GM12801 (cell line): ENCODE results near the gene EXOC4.

Experiments
- TF ChIP-seq, protein P1 (sequence below): IDR thresholded peaks from one replicate; pipeline ENCODE4 v1.5.1; 2011; ENCODE audit warnings: control low read depth; ENCODE audit not compliant: insufficient read length; ENCODE audit errors: extremely low read depth

Gene EXOC4

GRCh38 chr7:133562621-133563020, 309.7 kb downstream of the EXOC4 start:
- TF ChIP-seq, protein P1, sequence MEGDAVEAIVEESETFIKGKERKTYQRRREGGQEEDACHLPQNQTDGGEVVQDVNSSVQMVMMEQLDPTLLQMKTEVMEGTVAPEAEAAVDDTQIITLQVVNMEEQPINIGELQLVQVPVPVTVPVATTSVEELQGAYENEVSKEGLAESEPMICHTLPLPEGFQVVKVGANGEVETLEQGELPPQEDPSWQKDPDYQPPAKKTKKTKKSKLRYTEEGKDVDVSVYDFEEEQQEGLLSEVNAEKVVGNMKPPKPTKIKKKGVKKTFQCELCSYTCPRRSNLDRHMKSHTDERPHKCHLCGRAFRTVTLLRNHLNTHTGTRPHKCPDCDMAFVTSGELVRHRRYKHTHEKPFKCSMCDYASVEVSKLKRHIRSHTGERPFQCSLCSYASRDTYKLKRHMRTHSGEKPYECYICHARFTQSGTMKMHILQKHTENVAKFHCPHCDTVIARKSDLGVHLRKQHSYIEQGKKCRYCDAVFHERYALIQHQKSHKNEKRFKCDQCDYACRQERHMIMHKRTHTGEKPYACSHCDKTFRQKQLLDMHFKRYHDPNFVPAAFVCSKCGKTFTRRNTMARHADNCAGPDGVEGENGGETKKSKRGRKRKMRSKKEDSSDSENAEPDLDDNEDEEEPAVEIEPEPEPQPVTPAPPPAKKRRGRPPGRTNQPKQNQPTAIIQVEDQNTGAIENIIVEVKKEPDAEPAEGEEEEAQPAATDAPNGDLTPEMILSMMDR: no peak

GRCh38 chr7:133563251-133563650, 310.4 kb downstream of the EXOC4 start:
- TF ChIP-seq, protein P1: no peak

- TF ChIP-seq, protein P1: no peak
Observed at GRCh38 chr7:133564484-133564883, 311.6 kb downstream of the EXOC4 start.

GRCh38 chr7:133568544-133568943, 315.7 kb downstream of the EXOC4 start:
- TF ChIP-seq, protein P1: no peak

- TF ChIP-seq, protein P1: no peak
Observed at GRCh38 chr7:133570321-133570720, 317.4 kb downstream of the EXOC4 start.

GRCh38 chr7:133571076-133571475, 318.2 kb downstream of the EXOC4 start:
- TF ChIP-seq, protein P1: no peak

DNA sequence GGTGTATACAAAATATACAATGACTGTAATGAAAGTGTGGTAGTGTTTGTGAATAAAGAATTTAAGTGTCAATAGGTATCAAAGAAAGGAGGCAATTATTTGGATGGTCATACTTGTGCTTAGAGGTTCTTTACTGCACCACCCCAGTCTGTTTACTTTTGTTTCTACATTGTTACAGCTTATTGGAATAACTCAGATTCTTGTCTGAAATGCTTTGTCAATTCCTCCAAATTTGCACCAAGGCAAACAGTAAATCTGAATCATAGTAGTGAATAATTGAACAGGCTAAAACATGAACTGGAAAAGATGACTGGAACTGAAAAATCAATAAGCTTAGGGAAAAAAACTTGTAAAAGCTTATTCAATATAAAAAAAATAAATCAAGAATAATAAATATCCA, 319.2 kb downstream of the EXOC4 start:
- TF ChIP-seq, protein P1: no peak

DNA sequence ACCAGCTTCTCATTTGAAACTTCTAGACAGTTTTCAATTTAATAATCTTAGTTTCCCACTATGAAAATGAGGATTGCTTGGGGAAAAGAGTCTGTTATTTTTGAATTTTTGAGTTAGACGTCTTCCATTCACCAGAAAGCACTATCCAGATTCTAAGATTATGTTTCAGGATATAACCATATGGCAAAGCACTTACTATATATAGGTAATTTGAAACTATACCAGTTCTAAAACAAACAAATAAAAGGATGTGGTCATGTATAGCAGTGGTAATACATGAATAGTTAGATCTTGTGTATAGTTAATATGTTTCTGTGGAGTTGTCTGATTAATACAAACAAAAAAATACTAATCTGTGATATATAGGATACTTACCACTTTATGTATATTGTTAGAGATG, 320.0 kb downstream of the EXOC4 start:
- TF ChIP-seq, protein P1: no peak
